Activated CD8-positive, alpha-beta T cell treated with anti-CD3 and anti-CD28 coated beads for 36 hours (primary cell): Measurements from ENCODE around the gene MMP24. TPM values are rescaled to one million over a fixed set of nuclear protein-coding genes. Genes with fewer than 3 reads are reported as not detected.

Experiments
- ATAC-seq: fragments of 200-7000 bp; cut with Tn5 transposase; one replicate; pipeline ENCODE4 v1.10.0; 2021; ENCODE audit warnings: mild to moderate bottlenecking, moderate library complexity
- CTCF ChIA-PET: fragments of 350-600 bp; sonication (Branson Sonifier 250); formaldehyde crosslinking; loops from one replicate; lab custom pipeline; 2021; ENCODE audit warnings: antibody characterized with exemption; lab: Charles Lee
- POLR2A ChIA-PET: fragments of 350-600 bp; sonication (Branson Sonifier 250); formaldehyde crosslinking; loops from one replicate; lab custom pipeline; 2021; ENCODE audit warnings: antibody characterized with exemption; lab: Charles Lee
- DNase-seq: peaks from one replicate; pipeline ENCODE4 v3.0.0-alpha.2; 2020
- H3K27ac Mint-ChIP-seq: one replicate; pipeline ENCODE4 v1.8.0; 2021; ENCODE audit warnings: mild to moderate bottlenecking, mixed read lengths
- H3K27me3 Mint-ChIP-seq: one replicate; pipeline ENCODE4 v1.8.0; 2021; ENCODE audit warnings: mixed read lengths
- H3K36me3 Mint-ChIP-seq: one replicate; pipeline ENCODE4 v1.8.0; 2021; ENCODE audit warnings: low read depth, mixed read lengths
- H3K4me1 Mint-ChIP-seq: one replicate; pipeline ENCODE4 v1.8.0; 2021; ENCODE audit warnings: low read depth, mixed read lengths
- H3K4me3 Mint-ChIP-seq: one replicate; pipeline ENCODE4 v1.8.0; 2021; ENCODE audit warnings: mild to moderate bottlenecking, moderate library complexity, mixed read lengths
- H3K9me3 Mint-ChIP-seq: one replicate; pipeline ENCODE4 v1.8.0; 2021; ENCODE audit warnings: mixed read lengths
- intact Hi-C: fragments of 100-400 bp; cut with micrococcal nuclease; formaldehyde crosslinking; loops from one replicate; pipeline ENCODE4 v1.10.0; 2022
- total RNA-seq, 2 experiments: library from RNA; stranded (reverse); gene quantifications; one replicate each; pipeline ENCODE4 v1.2.3, GENCODE V29; 2021
- TF ChIP-seq, protein P1 (sequence below): fragments of 200-600 bp; IDR thresholded peaks from one replicate; pipeline ENCODE4 v1.8.0; 2022; ENCODE audit warnings: antibody characterized with exemption, mild to moderate bottlenecking

Gene MMP24
- total RNA-seq, 2 experiments from 2014 or later: not detected

DNA sequence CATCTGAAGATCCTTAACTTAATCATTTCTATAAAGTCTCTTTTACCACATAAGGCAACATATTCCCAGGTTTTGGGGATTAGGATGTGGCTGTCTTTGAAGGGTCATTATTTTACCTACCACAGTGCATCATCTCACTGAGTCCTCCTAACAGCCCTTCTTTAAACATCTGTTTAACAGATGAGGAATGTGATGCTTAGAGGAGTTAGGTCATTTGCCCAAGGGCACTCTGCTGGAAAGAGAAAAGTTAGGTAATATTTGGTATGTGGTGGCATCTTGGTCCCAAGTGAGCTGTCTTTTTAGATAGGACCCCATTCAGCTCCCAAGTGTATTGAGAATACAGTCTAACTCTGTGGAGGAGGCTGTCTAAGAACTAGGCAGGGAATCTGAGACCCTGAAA lies 11.0 kb downstream of the MMP24 start:
- ChIA-PET CTCF (interaction anchor here (1.4 kb wide), 1 partner anchor 14 kb away, joined by 4 read pairs; no protein-coding TSS in a partner anchor), POLR2A (no interaction called here)
- Mint-ChIP-seq H3K4me1 (no peaks in the 10 kb centered on the region), H3K27me3 (peaks cover 1% of the 10 kb centered on the region), H3K36me3 (peaks cover 11% of the 10 kb centered on the region), H3K9me3 (no peaks in the 10 kb centered on the region), H3K4me3 (no peak overlapping the region), H3K27ac (no peak overlapping the region)
- TF ChIP-seq, protein P1, sequence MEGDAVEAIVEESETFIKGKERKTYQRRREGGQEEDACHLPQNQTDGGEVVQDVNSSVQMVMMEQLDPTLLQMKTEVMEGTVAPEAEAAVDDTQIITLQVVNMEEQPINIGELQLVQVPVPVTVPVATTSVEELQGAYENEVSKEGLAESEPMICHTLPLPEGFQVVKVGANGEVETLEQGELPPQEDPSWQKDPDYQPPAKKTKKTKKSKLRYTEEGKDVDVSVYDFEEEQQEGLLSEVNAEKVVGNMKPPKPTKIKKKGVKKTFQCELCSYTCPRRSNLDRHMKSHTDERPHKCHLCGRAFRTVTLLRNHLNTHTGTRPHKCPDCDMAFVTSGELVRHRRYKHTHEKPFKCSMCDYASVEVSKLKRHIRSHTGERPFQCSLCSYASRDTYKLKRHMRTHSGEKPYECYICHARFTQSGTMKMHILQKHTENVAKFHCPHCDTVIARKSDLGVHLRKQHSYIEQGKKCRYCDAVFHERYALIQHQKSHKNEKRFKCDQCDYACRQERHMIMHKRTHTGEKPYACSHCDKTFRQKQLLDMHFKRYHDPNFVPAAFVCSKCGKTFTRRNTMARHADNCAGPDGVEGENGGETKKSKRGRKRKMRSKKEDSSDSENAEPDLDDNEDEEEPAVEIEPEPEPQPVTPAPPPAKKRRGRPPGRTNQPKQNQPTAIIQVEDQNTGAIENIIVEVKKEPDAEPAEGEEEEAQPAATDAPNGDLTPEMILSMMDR: no peak
- no peak for DNase-seq
- ATAC-seq: no peak
- intact Hi-C loops: no loop called here

DNA sequence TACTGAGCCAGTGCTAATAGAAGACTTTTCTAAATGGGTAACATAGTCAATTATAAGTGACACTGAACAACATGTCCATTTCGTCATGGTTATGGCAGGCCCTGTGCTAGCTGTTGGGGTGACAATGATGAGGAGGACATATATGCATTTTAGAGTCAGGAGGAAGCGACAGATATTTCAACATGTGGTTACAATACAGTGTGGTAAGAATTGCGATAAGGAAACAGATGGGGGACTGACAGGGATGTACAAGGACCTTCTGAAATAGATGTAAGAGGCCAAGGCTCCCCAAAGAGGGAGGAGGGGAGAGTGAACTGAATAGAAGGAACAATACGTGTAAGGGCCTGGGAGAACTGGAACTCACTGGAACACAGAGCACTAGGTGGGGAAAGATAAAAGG lies 11.7 kb downstream of the MMP24 start:
- TF ChIP-seq, protein P1: no peak
- Mint-ChIP-seq H3K36me3 (peaks cover 11% of the 10 kb centered on the region), H3K4me1 (no peaks in the 10 kb centered on the region), H3K4me3 (no peak overlapping the region), H3K27me3 (peaks cover 1% of the 10 kb centered on the region), H3K9me3 (no peaks in the 10 kb centered on the region), H3K27ac (no peak overlapping the region)
- POLR2A ChIA-PET: no interaction called here
- intact Hi-C loops: no loop called here
- CTCF ChIA-PET: interaction anchor here (1.4 kb wide), 1 partner anchor 14 kb away, joined by 4 read pairs; no protein-coding TSS in a partner anchor
- no peak for DNase-seq
- no peak for ATAC-seq

DNA sequence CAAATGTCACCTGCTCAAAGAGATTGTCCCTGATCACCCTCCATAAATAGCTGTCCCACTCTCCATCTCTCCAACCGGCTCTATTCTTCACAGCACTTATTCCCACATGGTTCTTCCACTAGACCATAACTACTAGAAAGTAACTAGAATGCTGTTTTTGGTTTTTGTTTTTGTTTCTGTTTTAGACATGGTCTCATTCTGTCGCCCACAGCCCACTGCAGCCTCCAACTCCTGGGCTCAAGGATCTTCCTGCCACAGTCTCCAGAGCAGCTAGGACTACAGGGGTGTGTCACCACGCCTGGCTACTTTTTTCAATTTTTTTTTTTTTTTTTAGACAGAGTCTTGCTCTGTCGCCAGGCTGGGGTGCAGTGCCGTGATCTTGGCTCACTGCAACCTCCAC lies 12.2 kb downstream of the MMP24 start:
- Mint-ChIP-seq H3K36me3 (peaks cover 11% of the 10 kb centered on the region), H3K27me3 (peaks cover 1% of the 10 kb centered on the region)
- POLR2A ChIA-PET: interaction anchor here (0.6 kb wide), 1 partner anchor 900 kb away, joined by 3 read pairs; no protein-coding TSS in a partner anchor

DNA sequence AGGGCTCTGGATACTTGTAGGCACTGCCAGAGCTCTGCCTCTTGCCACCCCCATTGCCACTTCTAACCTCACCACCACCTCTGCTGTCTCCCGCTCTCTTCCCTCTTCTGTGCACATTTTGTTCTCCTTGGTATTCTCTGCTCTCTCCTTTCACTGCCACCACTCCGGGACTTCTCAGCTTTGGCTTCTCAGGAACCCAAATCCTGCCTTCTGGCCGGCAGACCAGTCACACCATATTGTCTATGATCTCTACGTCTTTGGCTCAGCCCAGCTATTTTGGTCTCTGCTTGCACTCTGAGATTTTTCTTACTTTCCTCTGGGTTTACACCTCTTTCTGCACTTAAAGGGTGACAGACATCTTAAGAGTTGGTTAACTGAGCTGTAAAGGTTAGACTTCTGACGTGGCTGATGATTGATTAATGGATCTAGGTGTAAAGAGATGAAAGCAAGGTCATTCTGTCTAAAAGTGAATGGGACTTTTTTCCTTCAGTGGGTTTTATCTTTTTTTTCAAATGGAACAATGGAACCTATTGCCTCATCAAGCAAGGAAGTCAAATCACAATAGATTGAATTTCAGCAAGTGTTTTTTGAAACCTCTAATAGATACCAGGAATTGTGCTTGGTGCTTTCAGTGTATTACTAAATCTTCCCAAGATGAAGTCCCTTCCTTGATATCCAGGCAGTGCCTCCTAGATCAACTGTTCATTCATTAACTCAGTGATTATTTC lies 13.8 kb downstream of the MMP24 start:
- DNase-seq: no peak
- no peak overlapping the region for H3K4me3 Mint-ChIP-seq
- no peak overlapping the region for H3K27ac Mint-ChIP-seq
- intact Hi-C loops: no loop called here
- TF ChIP-seq, protein P1: no peak
- ChIA-PET CTCF (interaction anchor here (1.2 kb wide), 1 partner anchor 176 kb away, joined by 3 read pairs; no protein-coding TSS in a partner anchor), POLR2A (interaction anchor here (0.8 kb wide), 1 partner anchor 19 kb away, joined by 3 read pairs; no protein-coding TSS in a partner anchor)
- H3K9me3 Mint-ChIP-seq: no peaks in the 10 kb centered on the region
- H3K27me3 Mint-ChIP-seq: no peaks in the 10 kb centered on the region
- ATAC-seq: peak; percentile 30
- peaks cover 6% of the 10 kb centered on the region for H3K36me3 Mint-ChIP-seq
- H3K4me1 Mint-ChIP-seq: no peaks in the 10 kb centered on the region

More for the DNA sequence above, 12.2 kb downstream of the MMP24 start:
- CTCF ChIA-PET: interaction anchor here (1.2 kb wide), 1 partner anchor 174 kb away, joined by 3 read pairs; no protein-coding TSS in a partner anchor
- Mint-ChIP-seq H3K27ac (no peak overlapping the region), H3K4me1 (no peaks in the 10 kb centered on the region), H3K9me3 (no peaks in the 10 kb centered on the region), H3K4me3 (no peak overlapping the region)
- TF ChIP-seq, protein P1: no peak
- ATAC-seq (no peak), DNase-seq (no peak)
- intact Hi-C loops: no loop called here

DNA sequence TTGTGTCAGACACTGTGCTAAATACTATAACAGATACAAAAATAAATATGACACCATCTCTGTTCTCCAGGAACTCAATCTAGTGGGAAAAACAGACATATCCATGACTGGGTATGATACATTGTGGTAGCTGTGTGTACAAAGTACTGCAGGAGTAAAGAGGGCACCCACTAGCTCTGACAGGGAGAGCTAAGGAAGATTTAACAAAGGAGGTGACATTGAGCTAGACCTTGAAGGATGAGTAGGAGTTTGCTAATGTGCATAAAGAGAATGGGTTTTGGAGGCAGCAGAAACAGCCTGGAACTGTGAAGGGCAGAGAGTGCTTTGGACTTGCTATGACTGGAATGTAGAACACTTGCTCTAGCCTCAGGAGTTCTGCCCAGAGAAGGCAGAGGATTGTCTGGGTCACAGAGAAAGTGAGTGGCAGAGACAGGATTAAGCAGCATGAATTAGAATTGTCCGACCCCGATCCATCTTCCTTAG lies 14.4 kb downstream of the MMP24 start:
- POLR2A ChIA-PET: no interaction called here
- no peak for ATAC-seq

More for the DNA sequence above, 14.4 kb downstream of the MMP24 start:
- no peak for DNase-seq
- Mint-ChIP-seq H3K4me1 (no peaks in the 10 kb centered on the region), H3K36me3 (peaks cover 6% of the 10 kb centered on the region), H3K9me3 (no peaks in the 10 kb centered on the region), H3K27ac (no peak overlapping the region), H3K4me3 (no peak overlapping the region), H3K27me3 (no peaks in the 10 kb centered on the region)
- TF ChIP-seq, protein P1: no peak
- intact Hi-C loops: no loop called here
- CTCF ChIA-PET: no interaction called here
